WTC11 (cell line): Measurements from ENCODE around the gene SESN2. TPM values are rescaled to one million over a fixed set of nuclear protein-coding genes. Genes with fewer than 3 reads are reported as not detected.

Experiments
- ATAC-seq: fragments of 200-7000 bp; cut with Tn5 transposase; 2 replicates; pipeline ENCODE4 v1.10.0; 2021; ENCODE audit warnings: mild to moderate bottlenecking, moderate library complexity
- CTCF ChIA-PET: fragments of 300-600 bp; sonication (Branson Sonifier 250); formaldehyde crosslinking; loops from one replicate; lab custom pipeline; 2021; ENCODE audit warnings: antibody characterized with exemption; lab: Charles Lee
- POLR2A ChIA-PET: fragments of 350-600 bp; sonication (Branson Sonifier 250); formaldehyde crosslinking; loops from one replicate; lab custom pipeline; 2021; ENCODE audit warnings: antibody characterized with exemption; lab: Charles Lee
- DNase-seq: peaks from one replicate; pipeline ENCODE4 v3.0.0; 2021; ENCODE audit warnings: low spot score
- H3K27ac Mint-ChIP-seq: 2 replicates; pipeline ENCODE4 v1.8.0; 2021; ENCODE audit warnings: mixed read lengths
- H3K27me3 Mint-ChIP-seq: 2 replicates; pipeline ENCODE4 v1.8.0; 2021; ENCODE audit warnings: low read depth, mild to moderate bottlenecking, moderate library complexity, mixed read lengths
- H3K36me3 Mint-ChIP-seq: 2 replicates; pipeline ENCODE4 v1.8.0; 2021; ENCODE audit warnings: mixed read lengths
- H3K4me1 Mint-ChIP-seq: 2 replicates; pipeline ENCODE4 v1.8.0; 2022; ENCODE audit warnings: mixed read lengths
- H3K4me3 Mint-ChIP-seq: 2 replicates; pipeline ENCODE4 v1.8.0; 2021; ENCODE audit warnings: mild to moderate bottlenecking, moderate library complexity, mixed read lengths
- H3K9me3 Mint-ChIP-seq: 2 replicates; pipeline ENCODE4 v1.8.0; 2021; ENCODE audit warnings: mixed read lengths
- AR ChIP-seq: fragments of 250-450 bp; sonication (Bioruptor Pico); IDR thresholded peaks from 2 replicates; pipeline ENCODE4 v1.9.0; 2021; ENCODE audit warnings: mild to moderate bottlenecking
- ATF1 ChIP-seq: sonication (generic); formaldehyde crosslinking; IDR thresholded peaks from 2 replicates; pipeline ENCODE4 v1.8.1; 2023; ENCODE audit warnings: mild to moderate bottlenecking, moderate library complexity, missing genetic modification reagents
- ATF3 ChIP-seq: sonication (generic); formaldehyde crosslinking; conservative IDR thresholded peaks from 2 replicates; pipeline ENCODE4 v1.8.1; 2022; ENCODE audit warnings: mild to moderate bottlenecking, missing genetic modification reagents
- CTCF ChIP-seq: fragments of 200-600 bp; IDR thresholded peaks from 2 replicates; pipeline ENCODE4 v1.8.0; 2022; ENCODE audit warnings: antibody characterized with exemption
- E2F1 ChIP-seq: sonication (generic); formaldehyde crosslinking; IDR thresholded peaks from 2 replicates; pipeline ENCODE4 v1.8.0; 2022; ENCODE audit warnings: mild to moderate bottlenecking, missing genetic modification reagents
- GABPB1 ChIP-seq: sonication (generic); formaldehyde crosslinking; IDR thresholded peaks from 2 replicates; pipeline ENCODE4 v1.8.1; 2023; ENCODE audit warnings: mild to moderate bottlenecking, missing genetic modification reagents
- IRF1 ChIP-seq: sonication (generic); formaldehyde crosslinking; IDR thresholded peaks from 2 replicates; pipeline ENCODE4 v1.8.0; 2023; ENCODE audit warnings: missing genetic modification reagents
- JUN ChIP-seq: sonication (generic); formaldehyde crosslinking; IDR thresholded peaks from 2 replicates; pipeline ENCODE4 v1.8.0; 2023; ENCODE audit warnings: mild to moderate bottlenecking, missing genetic modification reagents
- MXD4 ChIP-seq: fragments of 250-450 bp; sonication (Bioruptor Pico); IDR thresholded peaks from 2 replicates; pipeline ENCODE4 v1.8.0; 2021; ENCODE audit warnings: mild to moderate bottlenecking, moderate library complexity, borderline replicate concordance
- NFYB ChIP-seq: sonication (generic); formaldehyde crosslinking; conservative IDR thresholded peaks from 2 replicates; pipeline ENCODE4 v1.8.0; 2022; ENCODE audit warnings: low read depth, missing genetic modification reagents
- NR2C2 ChIP-seq: sonication (generic); formaldehyde crosslinking; IDR thresholded peaks from 2 replicates; pipeline ENCODE4 v1.8.0; 2022; ENCODE audit warnings: mild to moderate bottlenecking, missing genetic modification reagents
- NR3C1 ChIP-seq: sonication (generic); formaldehyde crosslinking; conservative IDR thresholded peaks from 2 replicates; pipeline ENCODE4 v1.8.1; 2023; ENCODE audit warnings: low read depth, mild to moderate bottlenecking, missing genetic modification reagents
- OVOL2 ChIP-seq: fragments of 250-450 bp; sonication (Bioruptor Pico); IDR thresholded peaks from 2 replicates; pipeline ENCODE4 v1.9.0; 2021; ENCODE audit warnings: mild to moderate bottlenecking, borderline replicate concordance
- SMAD3 ChIP-seq: sonication (generic); formaldehyde crosslinking; IDR thresholded peaks from 2 replicates; pipeline ENCODE4 v1.8.0; 2022; ENCODE audit warnings: missing genetic modification reagents, mild to moderate bottlenecking, borderline replicate concordance
- SMAD4 ChIP-seq: sonication (generic); formaldehyde crosslinking; IDR thresholded peaks from 2 replicates; pipeline ENCODE4 v1.8.0; 2022; ENCODE audit warnings: mild to moderate bottlenecking, missing genetic modification reagents
- STAT6 ChIP-seq: sonication (generic); formaldehyde crosslinking; conservative IDR thresholded peaks from 2 replicates; pipeline ENCODE4 v1.8.1; 2023; ENCODE audit warnings: mild to moderate bottlenecking, low read depth, missing genetic modification reagents, moderate library complexity
- ZNF219 ChIP-seq: sonication (generic); formaldehyde crosslinking; IDR thresholded peaks from 2 replicates; pipeline ENCODE4 v1.8.0; 2023; ENCODE audit warnings: missing genetic modification reagents, mild to moderate bottlenecking, borderline replicate concordance
- total RNA-seq: library from RNA; stranded (reverse); gene quantifications from 3 replicates; pipeline ENCODE4 v1.2.3, GENCODE V29; 2021

Gene SESN2
- total RNA-seq, 1 experiment from 2014 or later, result 38.1 TPM

- ChIA-PET CTCF (interaction anchor here (0.5 to 3.0 kb wide), 46 partner anchors 11 to 628 kb away, joined by 3 to 79 read pairs (median 4); partner anchors contain the start of genes ATP5IF1, EYA3, MED18 and PHACTR4), POLR2A (interaction anchor here (0.6 to 2.6 kb wide), 17 partner anchors 10 to 587 kb away, joined by 3 to 20 read pairs (median 5); partner anchors contain the start of genes ATP5IF1, MED18, PHACTR4 and SESN2)
- Mint-ChIP-seq H3K4me3 (peak overlapping the region; percentile 53), H3K27ac (peak overlapping the region; percentile 96), H3K4me1 (peaks cover 34% of the 10 kb centered on the region), H3K9me3 (no peaks in the 10 kb centered on the region), H3K27me3 (no peaks in the 10 kb centered on the region), H3K36me3 (no peaks in the 10 kb centered on the region)
- ATAC-seq (no peak), DNase-seq (peak; percentile 54)
- TF ChIP-seq SMAD4 (no peak), OVOL2 (CRISPR knock-in tag) (no peak), GABPB1 (CRISPR knock-in tag) (peak; percentile 99), ATF3 (CRISPR knock-in tag) (no peak)
Measured at GRCh38 chr1:28249013-28249865, 10.1 kb upstream of the SESN2 start.

GRCh38 chr1:28249866-28250295 is 9.4 kb upstream of the SESN2 start:
- TF ChIP-seq NR3C1 (CRISPR knock-in tag), result no peak
- no peak for TF ChIP-seq AR (CRISPR knock-in tag)
- TF ChIP-seq NFYB (CRISPR knock-in tag), result no peak
- no peak for TF ChIP-seq IRF1 (CRISPR knock-in tag)
- no peak for TF ChIP-seq E2F1 (CRISPR knock-in tag)
- TF ChIP-seq ATF3 (CRISPR knock-in tag), result no peak
- TF ChIP-seq ATF1 (CRISPR knock-in tag), result no peak
- no peak for TF ChIP-seq JUN
- TF ChIP-seq SMAD3, result no peak
- Mint-ChIP-seq H3K27me3 (no peaks in the 10 kb centered on the region), H3K36me3 (no peaks in the 10 kb centered on the region), H3K4me1 (peaks cover 34% of the 10 kb centered on the region), H3K9me3 (no peaks in the 10 kb centered on the region), H3K27ac (peak overlapping the region; percentile 67), H3K4me3 (no peak overlapping the region)
- no peak for ATAC-seq
- no peak for DNase-seq
- ChIA-PET POLR2A (interaction anchor here (0.6 to 2.6 kb wide), 8 partner anchors 9 to 588 kb away, joined by 3 to 20 read pairs (median 8); partner anchors contain the start of genes ATP5IF1, MED18 and SESN2), CTCF (interaction anchor here (0.6 to 3.0 kb wide), 12 partner anchors 10 to 353 kb away, joined by 3 to 79 read pairs (median 17); partner anchors contain the start of genes ATP5IF1, MED18, PHACTR4 and SESN2)

- H3K27me3 Mint-ChIP-seq, result no peaks in the 10 kb centered on the region; the same call in 1 of the 2 replicates
- ChIA-PET POLR2A (no interaction called here), CTCF (interaction anchor here (8.0 kb wide), 1 partner anchor 7 kb away, joined by 79 read pairs; no protein-coding TSS in a partner anchor)
- no peak overlapping the region; the same call in 1 of the 2 replicates for H3K27ac Mint-ChIP-seq
- no peak for ATAC-seq
- H3K4me3 Mint-ChIP-seq, result no peak overlapping the region
- no peak for DNase-seq
- H3K4me1 Mint-ChIP-seq, result peaks cover 16% of the 10 kb centered on the region
- H3K9me3 Mint-ChIP-seq, result no peaks in the 10 kb centered on the region
- peaks cover 3% of the 10 kb centered on the region; the same call in 1 of the 2 replicates for H3K36me3 Mint-ChIP-seq
- TF ChIP-seq IRF1 (CRISPR knock-in tag) (no peak), SMAD4 (no peak), CTCF (no peak), MXD4 (CRISPR knock-in tag) (no peak), NR2C2 (CRISPR knock-in tag) (no peak), STAT6 (CRISPR knock-in tag) (no peak), ZNF219 (CRISPR knock-in tag) (no peak)
Measured at GRCh38 chr1:28256197-28256827, 3.0 kb upstream of the SESN2 start.
